HepG2 (cell line): ENCODE measurements around the gene C12orf43. TPM values are rescaled to one million over a fixed set of nuclear protein-coding genes. Genes with fewer than 3 reads are reported as not detected.

Experiments
- ARID4A ChIP-seq: sonication (generic); formaldehyde crosslinking; IDR thresholded peaks from 2 replicates; pipeline ENCODE4 v1.5.0; 2020; ENCODE audit warnings: mild to moderate bottlenecking, missing genetic modification reagents, borderline replicate concordance
- BORCS8-MEF2B ChIP-seq: sonication (generic); formaldehyde crosslinking; IDR thresholded peaks from 2 replicates; pipeline ENCODE4 v1.8.0; 2022; ENCODE audit warnings: mild to moderate bottlenecking, missing genetic modification reagents
- HMGA1 ChIP-seq: sonication (generic); formaldehyde crosslinking; conservative IDR thresholded peaks from 2 replicates; pipeline ENCODE4 v1.4.0; 2020; ENCODE audit warnings: missing genetic modification reagents
- IRF2 ChIP-seq: IDR thresholded peaks from 2 replicates; pipeline ENCODE4 v1.6.1; 2018; ENCODE audit warnings: missing genetic modification reagents, missing compliant biosample characterization
- ISX ChIP-seq: sonication (generic); formaldehyde crosslinking; conservative IDR thresholded peaks from 2 replicates; pipeline ENCODE4 v1.5.0; 2020; ENCODE audit warnings: missing genetic modification reagents
- MIER2 ChIP-seq: IDR thresholded peaks from 2 replicates; pipeline ENCODE4 v1.6.1; 2016; ENCODE audit warnings: missing biosample characterization, missing genetic modification reagents
- NFKB2 ChIP-seq: sonication (generic); formaldehyde crosslinking; IDR thresholded peaks from 2 replicates; pipeline ENCODE4 v1.4.0; 2020; ENCODE audit warnings: missing genetic modification reagents, borderline replicate concordance
- PHF20 ChIP-seq: sonication (generic); formaldehyde crosslinking; IDR thresholded peaks from 2 replicates; pipeline ENCODE4 v1.5.0; 2020; ENCODE audit warnings: mild to moderate bottlenecking, missing genetic modification reagents
- PITX1 ChIP-seq: sonication (generic); formaldehyde crosslinking; IDR thresholded peaks from 2 replicates; pipeline ENCODE4 v1.5.1; 2020; ENCODE audit warnings: mild to moderate bottlenecking, missing genetic modification reagents
- PRDM10 ChIP-seq: sonication (generic); formaldehyde crosslinking; IDR thresholded peaks from 2 replicates; pipeline ENCODE4 v1.4.0; 2020; ENCODE audit warnings: low read depth, missing genetic modification reagents
- RXRA ChIP-seq: sonication (generic); formaldehyde crosslinking; IDR thresholded peaks from 2 replicates; pipeline ENCODE4 v1.5.1; 2020; ENCODE audit warnings: missing genetic modification reagents
- SAP130 ChIP-seq: IDR thresholded peaks from 2 replicates; pipeline ENCODE4 v1.6.1; 2016; ENCODE audit warnings: low read depth
- SMAD3 ChIP-seq: sonication (generic); formaldehyde crosslinking; IDR thresholded peaks from 2 replicates; pipeline ENCODE4 v1.4.0; 2020; ENCODE audit warnings: missing genetic modification reagents
- SMARCC2 ChIP-seq: fragments of 450-650 bp; IDR thresholded peaks from 2 replicates; pipeline ENCODE4 v1.6.1; 2017; ENCODE audit warnings: antibody characterized with exemption, mild to moderate bottlenecking
- SMC3 ChIP-seq: IDR thresholded peaks from 2 replicates; pipeline ENCODE4 v1.6.1; 2011; ENCODE audit warnings: low read length, improper control_type of control experiment
- THYN1 ChIP-seq: sonication (generic); formaldehyde crosslinking; IDR thresholded peaks from 2 replicates; pipeline ENCODE4 v1.8.1; 2023; ENCODE audit warnings: low read depth, mild to moderate bottlenecking, moderate library complexity, missing genetic modification reagents, borderline replicate concordance
- ZNF160 ChIP-seq: sonication (generic); formaldehyde crosslinking; IDR thresholded peaks from 2 replicates; pipeline ENCODE4 v1.8.0; 2022; ENCODE audit warnings: mild to moderate bottlenecking, inconsistent platforms, missing genetic modification reagents
- ZNF335 ChIP-seq: sonication (generic); formaldehyde crosslinking; IDR thresholded peaks from 2 replicates; pipeline ENCODE4 v1.4.0; 2020; ENCODE audit warnings: missing genetic modification reagents
- ZZZ3 ChIP-seq: sonication (generic); formaldehyde crosslinking; IDR thresholded peaks from 2 replicates; pipeline ENCODE4 v1.4.0; 2020; ENCODE audit warnings: missing genetic modification reagents, mild to moderate bottlenecking, borderline replicate concordance
- polyA plus RNA-seq, 8 experiments: library from polyadenylated mRNA; depleted of rRNA in 3 of 8; stranded (reverse) in 7 of 8; unstranded in 1 of 8; fragments of >200 nt; fragmentation: Illumina TruSeq in 4 of 8; extraction: Trizol in 4 of 8; gene quantifications; 2 replicates each; pipeline versions ENCODE4 v1.2.1 to v1.2.3, GENCODE V29; 2011 to 2016; ENCODE audit warnings: low read depth in 4 of 8, missing spikeins in 1 of 8, mixed read lengths in 1 of 8; ENCODE audit not compliant: insufficient read depth in 1 of 8
- total RNA-seq, 5 experiments: library from RNA; depleted of rRNA; stranded (reverse); fragments of >200 nt; fragmentation: Illumina TruSeq; extraction: Trizol; gene quantifications; 2 replicates each; pipeline ENCODE4 v1.2.3, GENCODE V29; 2016; ENCODE audit warnings: low read depth in 1 of 5
- TF ChIP-seq, protein P1 (sequence below): sonication (generic); formaldehyde crosslinking; IDR thresholded peaks from 2 replicates; pipeline ENCODE4 v1.4.0; 2020; ENCODE audit warnings: mild to moderate bottlenecking, missing genetic modification reagents

The C12orf43 gene
- total and polyA plus RNA-seq, 2 of the 13 experiments (the other 11 are each of a cell fraction or from before 2014, with no cell fraction given): 7.9 to 11.1 TPM

- TF ChIP-seq ARID4A (CRISPR knock-in tag) (no peak; the same call in 1 of the 2 replicates), THYN1 (no peak), PRDM10 (no peak), ZNF335 (CRISPR knock-in tag) (0 out of 2 replicates have a peak, but pooled peaks have one; percentile 35), BORCS8-MEF2B (no peak), ZZZ3 (CRISPR knock-in tag) (no peak), MIER2 (CRISPR knock-in tag) (no peak), SAP130 (CRISPR knock-in tag) (0 out of 2 replicates have a peak, but pooled peaks have one; percentile 21), SMAD3 (CRISPR knock-in tag) (no peak), SMARCC2 (no peak), ISX (no peak), ZNF160 (CRISPR knock-in tag) (no peak), SMC3 (peak; percentile 40), NFKB2 (CRISPR knock-in tag) (no peak), IRF2 (peak; percentile 15; the same call in 1 of the 2 replicates), PHF20 (CRISPR knock-in tag) (no peak), HMGA1 (CRISPR knock-in tag) (no peak), RXRA (no peak), PITX1 (no peak)
- TF ChIP-seq, protein P1, sequence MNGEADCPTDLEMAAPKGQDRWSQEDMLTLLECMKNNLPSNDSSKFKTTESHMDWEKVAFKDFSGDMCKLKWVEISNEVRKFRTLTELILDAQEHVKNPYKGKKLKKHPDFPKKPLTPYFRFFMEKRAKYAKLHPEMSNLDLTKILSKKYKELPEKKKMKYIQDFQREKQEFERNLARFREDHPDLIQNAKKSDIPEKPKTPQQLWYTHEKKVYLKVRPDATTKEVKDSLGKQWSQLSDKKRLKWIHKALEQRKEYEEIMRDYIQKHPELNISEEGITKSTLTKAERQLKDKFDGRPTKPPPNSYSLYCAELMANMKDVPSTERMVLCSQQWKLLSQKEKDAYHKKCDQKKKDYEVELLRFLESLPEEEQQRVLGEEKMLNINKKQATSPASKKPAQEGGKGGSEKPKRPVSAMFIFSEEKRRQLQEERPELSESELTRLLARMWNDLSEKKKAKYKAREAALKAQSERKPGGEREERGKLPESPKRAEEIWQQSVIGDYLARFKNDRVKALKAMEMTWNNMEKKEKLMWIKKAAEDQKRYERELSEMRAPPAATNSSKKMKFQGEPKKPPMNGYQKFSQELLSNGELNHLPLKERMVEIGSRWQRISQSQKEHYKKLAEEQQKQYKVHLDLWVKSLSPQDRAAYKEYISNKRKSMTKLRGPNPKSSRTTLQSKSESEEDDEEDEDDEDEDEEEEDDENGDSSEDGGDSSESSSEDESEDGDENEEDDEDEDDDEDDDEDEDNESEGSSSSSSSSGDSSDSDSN (CRISPR knock-in tag): no peak
Observed at GRCh38 chr12:121060149-121061001, 44.1 kb upstream of the C12orf43 start (continued).
